ENCODE results near the gene FUZ.
A peak's percentile ranks its signal among the peaks of the same experiment; 100 is the strongest.

The FUZ gene

DNA sequence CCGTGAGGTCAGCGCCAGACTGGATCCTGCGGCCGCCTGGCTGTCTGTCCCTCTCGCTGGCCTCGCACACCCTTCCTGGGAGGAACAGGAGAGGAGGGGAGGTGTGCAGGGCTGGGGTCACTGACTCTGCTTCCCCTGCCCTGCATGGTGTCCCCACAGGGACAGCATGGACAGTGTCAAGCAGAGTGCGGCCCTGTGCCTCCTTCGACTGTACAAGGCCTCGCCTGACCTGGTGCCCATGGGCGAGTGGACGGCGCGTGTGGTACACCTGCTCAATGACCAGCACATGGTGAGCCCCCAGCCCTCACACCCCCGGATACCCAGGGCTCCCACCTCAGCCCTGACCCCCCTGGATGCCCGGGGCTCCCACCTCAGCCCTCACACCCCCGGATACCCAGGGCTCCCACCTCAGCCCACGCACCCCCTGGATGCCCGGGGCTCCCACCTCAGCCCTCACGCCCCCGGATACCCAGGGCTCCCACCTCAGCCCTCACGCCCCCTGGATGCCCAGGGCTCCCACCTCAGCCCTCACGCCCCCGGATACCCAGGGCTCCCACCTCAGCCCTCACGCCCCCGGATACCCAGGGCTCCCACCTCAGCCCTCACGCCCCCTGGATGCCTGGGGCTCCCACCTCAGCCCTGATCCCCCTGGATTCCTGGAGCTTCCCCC is 21.2 kb downstream of the FUZ start:
- Mint-ChIP-seq H3K9me3 (no peaks in the 10 kb centered on the region), H3K27ac (peak overlapping the region; percentile 24), H3K4me1 (peaks cover 23% of the 10 kb centered on the region), H3K36me3 (peaks cover 90% of the 10 kb centered on the region), H3K4me3 (no peak overlapping the region)
- ATAC-seq (no peak), DNase-seq (ENCODE audit: low spot score in 2 of 2) (no peak)

DNA sequence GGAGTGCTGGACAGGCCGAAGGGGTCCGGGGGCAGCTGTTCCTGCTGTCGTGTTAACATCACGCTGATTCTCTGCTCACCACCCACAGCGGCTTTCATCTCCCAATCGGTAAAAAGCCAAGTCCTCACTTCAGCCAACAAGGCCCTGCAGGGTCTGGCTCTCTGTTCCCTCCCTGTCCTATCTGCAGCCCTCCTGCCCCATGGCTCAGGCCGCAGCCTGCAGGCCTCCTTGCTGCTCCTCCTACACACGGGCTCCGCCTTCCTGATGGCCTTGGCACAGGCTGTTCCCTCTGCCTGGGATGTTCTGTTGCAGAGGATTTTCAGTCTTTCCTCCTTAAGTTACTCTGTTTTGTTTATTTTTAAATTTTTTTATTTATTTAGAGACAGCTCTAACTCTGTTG is 22.2 kb downstream of the FUZ start:
- no peak for ATAC-seq
- no peak overlapping the region for H3K4me3 Mint-ChIP-seq
- no peak for DNase-seq (ENCODE audit: low spot score in 2 of 2)
- H3K9me3 Mint-ChIP-seq: no peaks in the 10 kb centered on the region
- peaks cover 23% of the 10 kb centered on the region for H3K4me1 Mint-ChIP-seq
- peaks cover 92% of the 10 kb centered on the region for H3K36me3 Mint-ChIP-seq
- H3K27ac Mint-ChIP-seq: peak overlapping the region; percentile 32

DNA sequence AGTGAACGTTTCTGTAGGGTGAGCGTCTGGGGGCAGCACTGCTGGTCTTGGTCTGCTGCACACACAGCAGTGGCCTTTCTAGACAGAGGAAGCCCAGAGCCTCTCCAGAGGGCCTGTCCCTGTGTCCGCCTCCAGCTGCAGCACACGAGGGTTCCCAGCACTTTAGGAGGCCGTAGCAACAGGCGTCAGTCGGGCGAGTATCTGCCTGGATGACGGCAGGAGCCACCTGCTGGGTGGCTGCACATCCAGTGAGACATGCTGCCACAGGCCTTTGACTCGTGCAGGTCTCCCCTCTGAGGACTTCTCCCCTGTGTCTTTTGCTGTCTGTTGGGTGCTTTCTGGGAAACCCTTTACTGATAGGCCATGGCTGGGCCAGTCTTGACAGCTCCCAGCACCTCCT is 24.2 kb downstream of the FUZ start:
- DNase-seq (ENCODE audit: low spot score in 2 of 2): no peak
- ATAC-seq: no peak
- Mint-ChIP-seq H3K4me1 (peaks cover 30% of the 10 kb centered on the region), H3K9me3 (no peaks in the 10 kb centered on the region), H3K36me3 (peaks cover 92% of the 10 kb centered on the region), H3K27ac (peak overlapping the region; percentile 73), H3K4me3 (no peak overlapping the region)

DNA sequence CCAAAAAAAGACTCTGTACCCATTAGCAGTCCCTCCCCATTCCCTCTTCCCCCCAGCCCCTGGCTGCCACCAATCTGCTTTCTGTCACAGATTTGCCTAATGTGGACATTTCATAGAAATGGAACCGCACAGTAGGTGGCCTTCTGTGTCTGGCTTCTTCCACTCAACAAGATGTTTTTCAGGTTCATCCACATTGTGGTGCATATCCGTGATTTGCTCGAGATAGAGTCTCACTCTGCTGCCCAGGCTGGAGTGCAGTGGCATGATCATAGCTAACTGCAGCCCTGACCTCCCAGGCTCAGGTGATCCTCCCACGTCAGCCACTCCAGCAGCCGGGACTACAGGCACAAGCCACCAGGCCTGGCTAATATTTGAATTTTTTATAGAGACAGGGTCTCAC is 25.3 kb downstream of the FUZ start:
- no peak for ATAC-seq
- peaks cover 24% of the 10 kb centered on the region for H3K4me1 Mint-ChIP-seq
- H3K27ac Mint-ChIP-seq: peak overlapping the region; percentile 73
- H3K36me3 Mint-ChIP-seq: peaks cover 92% of the 10 kb centered on the region
- DNase-seq (ENCODE audit: low spot score in 2 of 2): no peak
- H3K4me3 Mint-ChIP-seq: no peak overlapping the region
- no peaks in the 10 kb centered on the region for H3K9me3 Mint-ChIP-seq

DNA sequence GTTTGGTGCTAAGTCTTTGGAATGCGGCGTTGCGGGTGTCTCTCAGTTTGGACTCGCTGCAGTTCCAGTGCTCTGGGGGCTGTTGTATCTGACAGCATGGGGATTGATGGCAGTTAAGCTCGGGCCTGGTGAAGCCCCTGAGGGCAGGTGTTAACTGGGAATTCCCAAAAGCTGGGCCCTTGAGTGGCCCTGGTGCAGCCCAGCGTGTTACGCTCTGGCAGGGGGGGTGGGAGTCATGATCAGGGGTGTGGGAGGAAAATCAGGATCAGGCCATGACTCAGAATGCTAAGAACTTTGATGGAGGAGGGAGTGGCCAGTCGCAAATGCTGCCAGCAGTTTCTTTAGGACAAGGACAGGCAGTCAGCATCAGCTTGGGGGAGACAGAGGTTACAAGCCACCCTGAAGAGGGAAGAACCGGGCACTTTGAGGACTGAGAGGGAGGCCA is 26.7 kb downstream of the FUZ start:
- ATAC-seq: no peak
- DNase-seq (ENCODE audit: low spot score in 2 of 2): no peak
- no peaks in the 10 kb centered on the region for H3K9me3 Mint-ChIP-seq
- H3K27ac Mint-ChIP-seq: peak overlapping the region; percentile 67
- no peak overlapping the region for H3K4me3 Mint-ChIP-seq
- H3K36me3 Mint-ChIP-seq: peaks cover 94% of the 10 kb centered on the region
- peaks cover 24% of the 10 kb centered on the region for H3K4me1 Mint-ChIP-seq

DNA sequence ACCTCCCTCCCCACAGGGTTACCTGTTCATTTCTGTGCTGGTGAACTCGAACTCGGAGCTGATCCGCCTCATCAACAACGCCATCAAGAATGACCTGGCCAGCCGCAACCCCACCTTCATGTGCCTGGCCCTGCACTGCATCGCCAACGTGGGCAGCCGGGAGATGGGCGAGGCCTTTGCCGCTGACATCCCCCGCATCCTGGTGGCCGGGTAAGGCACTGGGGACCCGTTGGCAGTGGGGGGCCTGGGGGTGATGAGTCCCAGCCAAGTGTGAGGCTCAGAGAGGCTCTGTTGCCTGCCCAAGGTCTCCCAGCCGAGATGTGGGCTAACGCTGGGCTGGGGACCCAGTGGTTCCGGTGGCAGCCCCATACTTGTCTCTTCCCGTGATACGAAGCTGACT is 30.6 kb downstream of the FUZ start:
- Mint-ChIP-seq H3K4me1 (peaks cover 25% of the 10 kb centered on the region), H3K9me3 (no peaks in the 10 kb centered on the region), H3K4me3 (no peak overlapping the region), H3K27ac (no peak overlapping the region), H3K36me3 (peaks cover 76% of the 10 kb centered on the region)
- ATAC-seq (no peak), DNase-seq (ENCODE audit: low spot score in 2 of 2) (no peak)

DNA sequence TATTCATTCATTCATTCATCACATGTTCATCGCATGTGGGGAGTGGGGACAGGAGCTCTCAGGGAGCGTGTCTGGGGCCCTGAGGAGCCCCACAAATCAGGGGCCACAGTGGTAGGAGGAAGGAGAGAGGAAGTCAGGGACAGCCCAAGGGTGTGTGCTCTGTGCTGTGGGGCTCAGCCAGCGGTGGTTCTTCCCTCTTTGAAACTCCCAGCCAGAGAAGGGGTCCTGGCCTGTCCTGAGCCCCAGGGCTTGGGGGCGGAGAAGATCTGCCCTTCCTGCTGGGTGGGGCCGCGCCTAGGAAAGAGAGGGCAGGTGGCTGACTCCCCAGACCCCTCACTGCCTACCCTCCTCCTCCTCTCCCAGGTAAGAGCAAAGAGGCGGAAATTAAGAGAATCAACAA is 31.7 kb downstream of the FUZ start:
- H3K4me3 Mint-ChIP-seq: no peak overlapping the region
- H3K27ac Mint-ChIP-seq: peak overlapping the region; percentile 87
- DNase-seq (ENCODE audit: low spot score in 2 of 2) (no peak), ATAC-seq (no peak)
- no peaks in the 10 kb centered on the region for H3K9me3 Mint-ChIP-seq
- H3K4me1 Mint-ChIP-seq: peaks cover 28% of the 10 kb centered on the region
- H3K36me3 Mint-ChIP-seq: peaks cover 65% of the 10 kb centered on the region

DNA sequence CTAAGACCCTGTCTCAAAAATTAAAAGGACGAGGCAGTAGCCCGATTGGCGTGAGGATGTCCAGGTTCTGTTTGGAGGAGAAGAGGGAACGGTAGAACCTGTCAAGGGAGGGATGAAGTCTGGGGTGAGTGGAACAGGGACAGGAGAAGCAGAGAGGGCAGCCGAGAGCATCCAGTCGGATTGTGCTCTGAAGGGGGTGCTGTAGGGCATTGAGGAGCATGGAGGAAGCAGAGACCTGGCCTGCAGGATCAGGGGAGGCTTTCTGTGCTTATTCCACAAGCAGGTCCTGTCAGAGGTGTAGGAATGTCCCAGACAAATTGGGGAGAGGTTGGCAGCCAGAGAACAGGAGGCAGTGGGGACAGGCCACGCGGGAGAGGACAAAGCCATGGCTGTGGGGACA is 32.2 kb downstream of the FUZ start:
- peaks cover 60% of the 10 kb centered on the region for H3K36me3 Mint-ChIP-seq
- no peaks in the 10 kb centered on the region for H3K9me3 Mint-ChIP-seq
- peak overlapping the region; percentile 87 for H3K27ac Mint-ChIP-seq
- no peak overlapping the region for H3K4me3 Mint-ChIP-seq
- peaks cover 33% of the 10 kb centered on the region for H3K4me1 Mint-ChIP-seq
- no peak for ATAC-seq
- no peak for DNase-seq (ENCODE audit: low spot score in 2 of 2)

DNA sequence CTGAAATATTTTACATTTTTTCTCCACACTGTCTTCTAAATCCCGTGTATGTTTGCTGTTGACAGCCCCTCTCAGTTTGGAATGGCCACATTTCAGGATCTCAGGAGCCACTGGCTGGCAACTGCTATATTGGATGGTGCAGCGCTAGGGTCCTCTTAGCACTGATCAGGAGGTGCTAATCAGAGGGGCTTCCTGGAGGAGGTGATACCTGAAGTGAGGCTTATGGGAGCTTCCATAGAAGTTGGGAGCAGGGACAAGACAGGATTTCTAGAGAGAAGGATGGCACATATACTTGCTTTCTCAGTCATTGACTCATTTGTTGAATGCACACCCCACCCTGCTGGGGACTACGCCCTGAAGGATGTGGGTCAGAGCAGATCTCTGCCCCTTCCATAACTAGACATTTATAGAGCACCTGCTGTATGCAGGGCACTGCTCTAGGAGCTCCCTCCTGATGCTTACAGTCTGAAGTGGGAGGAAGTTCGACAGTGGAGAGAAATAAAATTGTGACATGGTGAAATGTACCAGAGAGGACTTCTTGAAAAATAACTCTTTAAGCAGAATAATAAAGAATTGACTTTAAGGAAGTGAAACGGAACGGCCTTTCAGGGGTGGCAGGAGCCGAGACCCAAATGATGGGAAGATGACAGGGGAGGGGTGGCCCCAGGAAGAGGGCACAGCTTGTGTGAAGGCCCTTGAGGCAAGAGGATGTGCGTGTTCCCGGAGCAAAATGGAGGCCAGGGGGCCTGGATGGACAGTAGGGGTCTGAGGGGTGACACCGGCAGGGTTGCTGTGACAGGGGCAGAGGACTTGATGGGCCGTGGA is 33.1 kb downstream of the FUZ start:
- H3K36me3 Mint-ChIP-seq: peaks cover 51% of the 10 kb centered on the region
- H3K27ac Mint-ChIP-seq: peak overlapping the region; percentile 87
- ATAC-seq (no peak), DNase-seq (ENCODE audit: low spot score in 2 of 2) (no peak)
- H3K4me3 Mint-ChIP-seq: no peak overlapping the region
- H3K9me3 Mint-ChIP-seq: no peaks in the 10 kb centered on the region
- H3K4me1 Mint-ChIP-seq: peaks cover 27% of the 10 kb centered on the region

DNA sequence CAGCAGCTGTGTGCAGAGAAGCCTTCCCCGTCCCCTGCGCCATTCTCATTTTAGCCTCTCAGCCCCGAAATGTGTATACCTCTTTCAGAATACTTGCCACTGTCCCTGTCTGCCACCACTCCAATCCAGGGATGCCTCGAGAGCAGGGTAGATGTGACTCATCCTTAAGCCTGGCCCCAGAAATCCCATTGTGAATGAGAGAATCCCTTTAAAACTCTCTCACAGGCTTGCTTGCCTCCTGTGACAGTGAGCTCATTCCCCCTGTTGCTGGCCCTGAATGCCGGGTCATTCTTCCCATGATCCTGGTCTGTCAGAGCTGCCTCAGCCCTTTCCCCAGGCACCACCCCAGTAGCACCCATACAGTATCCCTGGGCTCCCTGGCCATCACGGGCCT is 36.7 kb downstream of the FUZ start:
- Mint-ChIP-seq H3K4me1 (peaks cover 46% of the 10 kb centered on the region), H3K27ac (peak overlapping the region; percentile 45), H3K9me3 (no peaks in the 10 kb centered on the region), H3K4me3 (no peak overlapping the region), H3K36me3 (peaks cover 38% of the 10 kb centered on the region)
- DNase-seq (ENCODE audit: low spot score in 2 of 2) (no peak), ATAC-seq (no peak)

DNA sequence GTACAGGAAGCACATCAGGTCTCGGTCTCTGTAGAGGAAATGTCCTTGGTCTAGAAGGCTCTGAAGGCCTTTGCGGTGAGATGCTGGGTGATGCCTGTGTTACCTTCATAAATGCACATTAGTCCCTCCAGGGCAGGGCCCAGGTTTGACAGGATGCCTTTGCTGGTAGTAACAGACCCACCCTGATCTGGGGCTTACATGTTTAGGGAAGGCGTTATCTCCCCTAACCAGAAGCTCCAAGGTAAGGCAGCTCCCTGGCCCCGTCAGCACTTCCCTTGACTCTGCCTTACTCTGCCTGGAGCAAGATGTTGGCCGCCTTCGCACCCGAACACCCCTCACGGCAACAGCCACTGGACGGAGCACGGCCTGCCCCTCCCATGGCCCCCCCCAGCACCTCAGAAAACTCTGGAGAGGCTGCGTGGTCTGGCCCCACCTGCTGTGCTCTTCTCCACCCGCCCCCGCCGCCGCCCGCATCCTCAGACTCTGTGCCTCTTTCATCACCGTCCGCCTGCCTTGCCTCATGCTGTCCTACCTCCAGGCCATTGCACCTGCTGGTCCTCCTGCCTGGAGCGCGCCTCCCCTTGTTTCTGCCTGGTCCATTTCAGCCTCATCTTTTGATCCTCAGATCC is 37.2 kb downstream of the FUZ start:
- no peak overlapping the region for H3K4me3 Mint-ChIP-seq
- H3K9me3 Mint-ChIP-seq: no peaks in the 10 kb centered on the region
- peak overlapping the region; percentile 45 for H3K27ac Mint-ChIP-seq
- DNase-seq (ENCODE audit: low spot score in 2 of 2): no peak
- peaks cover 38% of the 10 kb centered on the region for H3K36me3 Mint-ChIP-seq
- ATAC-seq: no peak
- peaks cover 42% of the 10 kb centered on the region for H3K4me1 Mint-ChIP-seq

DNA sequence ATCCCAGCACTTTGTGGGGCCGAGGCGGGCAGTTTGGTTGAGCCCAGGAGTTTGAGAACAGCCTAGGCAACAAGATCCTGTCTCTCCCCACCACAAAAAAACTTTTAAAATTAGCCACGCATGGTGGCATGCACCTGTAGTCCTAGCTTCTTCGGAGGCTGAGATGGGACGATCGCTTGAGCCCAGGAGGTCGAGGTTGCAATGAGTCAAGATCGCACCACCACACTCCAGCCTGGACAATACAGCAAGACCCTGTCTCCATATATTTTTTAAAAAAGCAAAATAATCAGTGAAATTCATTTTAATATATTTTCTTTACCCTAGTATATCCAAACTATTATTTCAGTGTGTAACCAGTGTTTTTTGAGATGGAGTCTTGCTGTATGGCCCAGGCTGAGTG is 38.1 kb downstream of the FUZ start:
- Mint-ChIP-seq H3K36me3 (peaks cover 29% of the 10 kb centered on the region), H3K4me3 (no peak overlapping the region), H3K27ac (no peak overlapping the region), H3K9me3 (no peaks in the 10 kb centered on the region), H3K4me1 (peaks cover 37% of the 10 kb centered on the region)
- ATAC-seq (no peak), DNase-seq (ENCODE audit: low spot score in 2 of 2) (no peak)

DNA sequence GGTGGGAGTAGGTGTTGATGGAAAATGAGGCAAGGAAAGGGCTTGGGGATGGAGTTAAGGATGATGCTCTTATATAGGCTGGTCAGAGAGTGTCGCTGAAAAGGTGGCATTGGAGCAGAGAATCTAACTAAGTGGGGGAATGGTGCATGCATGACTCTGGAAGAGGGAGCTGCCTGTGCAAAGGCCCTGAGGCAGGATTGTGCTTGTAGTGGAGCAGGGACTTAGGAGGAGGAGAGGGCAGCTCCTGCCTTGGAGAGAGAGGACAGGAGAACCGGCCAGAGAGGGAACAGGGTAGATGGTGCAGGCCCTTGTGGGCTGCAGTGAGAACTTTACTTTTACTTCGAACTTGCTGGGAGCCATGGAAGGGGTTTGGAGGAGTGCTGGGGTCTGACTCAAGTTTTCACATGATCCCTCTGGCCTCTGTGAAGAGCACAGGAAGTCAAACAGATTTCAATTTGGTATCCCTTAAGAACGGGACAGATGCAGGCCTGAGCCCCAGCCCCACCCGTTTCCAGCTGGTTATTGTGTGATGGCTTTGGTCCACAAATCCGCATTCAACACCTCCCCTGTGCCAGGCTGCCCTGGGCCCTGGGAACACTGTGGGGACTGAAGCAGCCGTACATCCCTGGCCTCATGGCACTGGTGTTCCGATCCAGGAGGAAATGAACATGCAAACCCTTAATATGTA is 39.3 kb downstream of the FUZ start:
- no peak for DNase-seq (ENCODE audit: low spot score in 2 of 2)
- no peak for ATAC-seq
- Mint-ChIP-seq H3K27ac (peak overlapping the region; percentile 53), H3K4me1 (peaks cover 36% of the 10 kb centered on the region), H3K4me3 (no peak overlapping the region), H3K36me3 (peaks cover 28% of the 10 kb centered on the region), H3K9me3 (no peaks in the 10 kb centered on the region)

DNA sequence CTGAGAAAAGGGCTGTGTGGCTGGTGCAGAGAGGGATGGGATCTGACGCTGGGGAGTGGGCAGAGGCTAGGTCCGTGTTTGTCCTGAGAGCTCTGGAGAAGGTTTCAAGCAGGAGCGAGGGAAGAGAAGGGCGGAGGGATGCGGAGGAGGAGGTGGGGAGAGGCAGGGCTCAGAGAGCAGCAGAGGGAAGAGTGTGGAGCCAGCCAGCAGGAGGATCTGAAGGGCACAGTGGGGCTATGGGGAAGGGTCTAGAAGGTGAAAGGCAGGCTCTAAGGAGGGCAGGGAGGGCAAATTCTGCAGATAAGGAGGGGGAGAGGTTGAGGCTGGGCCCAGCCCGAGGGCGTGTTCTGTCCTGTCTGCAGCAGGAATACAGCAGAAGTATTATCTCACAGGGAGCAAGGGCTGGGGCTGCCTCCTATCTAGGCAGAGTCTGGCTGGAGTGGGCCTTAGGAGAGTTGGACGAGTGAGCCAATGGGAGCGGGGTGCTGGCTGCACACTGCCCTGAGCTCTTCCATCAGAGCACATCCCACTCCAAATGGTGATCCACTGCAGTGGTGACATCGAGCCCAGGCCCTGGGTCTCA is 40.2 kb downstream of the FUZ start:
- DNase-seq (ENCODE audit: low spot score in 2 of 2) (no peak), ATAC-seq (no peak)
- peak overlapping the region; percentile 53 for H3K27ac Mint-ChIP-seq
- H3K9me3 Mint-ChIP-seq: no peaks in the 10 kb centered on the region
- H3K4me3 Mint-ChIP-seq: no peak overlapping the region
- H3K36me3 Mint-ChIP-seq: peaks cover 22% of the 10 kb centered on the region
- peaks cover 44% of the 10 kb centered on the region for H3K4me1 Mint-ChIP-seq

DNA sequence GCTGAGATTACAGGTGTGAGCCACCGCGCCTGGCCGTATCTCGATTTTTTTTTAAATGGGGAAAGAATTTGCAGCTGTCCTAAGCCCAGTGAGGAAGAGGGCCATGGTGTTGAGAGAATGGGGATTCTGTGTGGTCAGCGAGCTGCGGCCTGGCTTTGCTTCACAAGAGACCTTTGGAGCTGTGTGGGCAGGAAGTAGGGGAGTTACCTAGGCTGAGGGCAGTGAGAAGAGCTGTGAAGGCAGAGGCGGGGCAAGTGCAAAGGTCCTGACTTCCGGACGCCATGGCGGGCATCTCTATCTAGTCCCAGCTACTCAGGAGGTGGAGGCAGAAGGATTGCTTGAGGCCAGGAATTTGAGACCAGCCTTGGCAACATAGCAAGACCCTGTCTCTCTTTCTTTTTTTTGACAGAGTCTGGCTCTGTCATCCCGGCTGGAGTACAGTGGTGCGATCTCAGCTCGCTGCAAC is 41.4 kb downstream of the FUZ start:
- peaks cover 23% of the 10 kb centered on the region for H3K36me3 Mint-ChIP-seq
- no peak for DNase-seq (ENCODE audit: low spot score in 2 of 2)
- no peak for ATAC-seq
- H3K27ac Mint-ChIP-seq: no peak overlapping the region
- no peak overlapping the region for H3K4me3 Mint-ChIP-seq
- H3K4me1 Mint-ChIP-seq: peaks cover 54% of the 10 kb centered on the region
- no peaks in the 10 kb centered on the region for H3K9me3 Mint-ChIP-seq
